ENCODE measurements around the gene MERTK.

MERTK gene

GRCh38 chr2:111972955-111973565, 74.7 kb downstream of the MERTK start:
- Histone ChIP-seq H3K4me3 (ENCODE audit: low read depth in 1 of 5, low read length in 5 of 5) (no peak overlapping the region), H3K9me3 (ENCODE audit: control insufficient read depth in 5 of 5, low read length in 5 of 5) (peaks cover 2 to 10% (median 6%) of the 10 kb centered on the region in 5 donors), H3K27me3 (ENCODE audit: control insufficient read depth in 5 of 5, insufficient read depth in 4 of 5, low read length in 5 of 5) (no peaks in the 10 kb centered on the region), H3K27ac (ENCODE audit: low read depth, low read length) (no peak overlapping the region), H3K36me3 (ENCODE audit: control insufficient read depth in 5 of 5, insufficient read depth in 5 of 5, low read length in 5 of 5) (peaks cover 0 to 12% (median 0%) of the 10 kb centered on the region in 5 donors), H3K9ac (ENCODE audit: low read length in 5 of 5) (no peak overlapping the region), H3K4me1 (ENCODE audit: control insufficient read depth in 5 of 5, insufficient read depth in 5 of 5, low read length in 5 of 5) (peaks cover 0 to 12% (median 5%) of the 10 kb centered on the region in 5 donors)

GRCh38 chr2:111973701-111974100, 75.3 kb downstream of the MERTK start:
- Histone ChIP-seq H3K4me3 (ENCODE audit: low read depth in 1 of 5, low read length in 5 of 5) (no peak overlapping the region), H3K9me3 (ENCODE audit: control insufficient read depth in 5 of 5, low read length in 5 of 5) (peaks cover 2 to 10% (median 6%) of the 10 kb centered on the region in 5 donors), H3K27ac (ENCODE audit: low read depth, low read length) (no peak overlapping the region), H3K27me3 (ENCODE audit: control insufficient read depth in 5 of 5, insufficient read depth in 4 of 5, low read length in 5 of 5) (no peaks in the 10 kb centered on the region), H3K4me1 (ENCODE audit: control insufficient read depth in 5 of 5, insufficient read depth in 5 of 5, low read length in 5 of 5) (peaks cover 0 to 12% (median 5%) of the 10 kb centered on the region in 5 donors), H3K36me3 (ENCODE audit: control insufficient read depth in 5 of 5, insufficient read depth in 5 of 5, low read length in 5 of 5) (peaks cover 0 to 12% (median 0%) of the 10 kb centered on the region in 5 donors), H3K9ac (ENCODE audit: low read length in 5 of 5) (no peak overlapping the region)

DNA sequence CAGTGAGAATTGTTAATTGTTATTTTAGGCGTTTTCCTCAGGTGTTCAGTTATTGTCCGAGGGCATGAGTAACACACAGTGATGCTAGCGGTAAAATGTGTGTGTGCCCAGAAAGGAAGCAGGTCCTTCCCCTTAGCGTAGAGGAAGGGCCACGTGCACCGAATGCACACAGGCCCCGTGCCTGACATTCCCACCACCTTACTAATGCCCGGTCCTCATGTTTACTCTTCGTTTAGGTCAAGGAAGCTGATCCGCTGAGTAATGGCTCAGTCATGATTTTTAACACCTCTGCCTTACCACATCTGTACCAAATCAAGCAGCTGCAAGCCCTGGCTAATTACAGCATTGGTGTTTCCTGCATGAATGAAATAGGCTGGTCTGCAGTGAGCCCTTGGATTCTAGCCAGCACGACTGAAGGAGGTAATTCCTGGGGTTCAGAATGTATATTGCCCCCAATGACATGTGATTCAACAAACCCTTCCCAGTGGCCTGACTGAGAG, 76.7 kb downstream of the MERTK start:
- H3K36me3 ChIP-seq (ENCODE audit: control insufficient read depth in 5 of 5, insufficient read depth in 5 of 5, low read length in 5 of 5), result peaks cover 0 to 6% (median 0%) of the 10 kb centered on the region in 5 donors
- H3K9ac ChIP-seq (ENCODE audit: low read length in 5 of 5), result no peak overlapping the region
- H3K4me3 ChIP-seq (ENCODE audit: low read depth in 1 of 5, low read length in 5 of 5), result no peak overlapping the region
- no peak overlapping the region for H3K27ac ChIP-seq (ENCODE audit: low read depth, low read length)
- H3K4me1 ChIP-seq (ENCODE audit: control insufficient read depth in 5 of 5, insufficient read depth in 5 of 5, low read length in 5 of 5), result peaks cover 0 to 12% (median 5%) of the 10 kb centered on the region in 5 donors
- H3K27me3 ChIP-seq (ENCODE audit: control insufficient read depth in 5 of 5, insufficient read depth in 4 of 5, low read length in 5 of 5), result no peaks in the 10 kb centered on the region
- peaks cover 2 to 10% (median 6%) of the 10 kb centered on the region in 5 donors for H3K9me3 ChIP-seq (ENCODE audit: control insufficient read depth in 5 of 5, low read length in 5 of 5)

GRCh38 chr2:111975819-111976218, 77.4 kb downstream of the MERTK start:
- peaks cover 0 to 12% (median 5%) of the 10 kb centered on the region in 5 donors for H3K4me1 ChIP-seq (ENCODE audit: control insufficient read depth in 5 of 5, insufficient read depth in 5 of 5, low read length in 5 of 5)
- no peak overlapping the region for H3K4me3 ChIP-seq (ENCODE audit: low read depth in 1 of 5, low read length in 5 of 5)
- peaks cover 0 to 6% (median 0%) of the 10 kb centered on the region in 5 donors for H3K36me3 ChIP-seq (ENCODE audit: control insufficient read depth in 5 of 5, insufficient read depth in 5 of 5, low read length in 5 of 5)
- no peaks in the 10 kb centered on the region for H3K27me3 ChIP-seq (ENCODE audit: control insufficient read depth in 5 of 5, insufficient read depth in 4 of 5, low read length in 5 of 5)
- peaks cover 2 to 10% (median 6%) of the 10 kb centered on the region in 5 donors for H3K9me3 ChIP-seq (ENCODE audit: control insufficient read depth in 5 of 5, low read length in 5 of 5)
- no peak overlapping the region for H3K27ac ChIP-seq (ENCODE audit: low read depth, low read length)
- H3K9ac ChIP-seq (ENCODE audit: low read length in 5 of 5), result no peak overlapping the region

DNA sequence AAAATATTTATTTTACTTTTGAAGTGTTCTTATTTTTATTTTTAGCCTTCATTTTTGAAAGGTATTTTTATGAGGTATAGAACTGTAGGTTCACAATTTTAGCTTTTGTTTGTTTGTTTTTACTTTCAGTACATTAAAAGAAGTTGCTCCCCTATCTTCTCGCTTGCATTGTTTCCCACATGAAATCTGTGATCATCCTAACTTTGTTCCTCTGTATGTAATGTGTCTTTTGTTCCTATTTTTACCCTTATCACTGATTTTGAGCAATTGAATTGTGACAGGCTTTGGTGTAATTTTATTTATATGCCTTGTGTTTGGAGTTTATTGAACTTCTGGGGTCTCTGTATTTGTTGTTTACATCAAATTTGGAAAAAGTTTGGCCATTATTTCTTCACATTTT, 78.8 kb downstream of the MERTK start:
- Histone ChIP-seq H3K4me3 (ENCODE audit: low read depth in 1 of 5, low read length in 5 of 5) (no peak overlapping the region), H3K36me3 (ENCODE audit: control insufficient read depth in 5 of 5, insufficient read depth in 5 of 5, low read length in 5 of 5) (peaks cover 0 to 6% (median 0%) of the 10 kb centered on the region in 5 donors), H3K9ac (ENCODE audit: low read length in 5 of 5) (no peak overlapping the region), H3K27ac (ENCODE audit: low read depth, low read length) (no peak overlapping the region), H3K27me3 (ENCODE audit: control insufficient read depth in 5 of 5, insufficient read depth in 4 of 5, low read length in 5 of 5) (no peaks in the 10 kb centered on the region), H3K4me1 (ENCODE audit: control insufficient read depth in 5 of 5, insufficient read depth in 5 of 5, low read length in 5 of 5) (peaks cover 0 to 12% (median 5%) of the 10 kb centered on the region in 5 donors), H3K9me3 (ENCODE audit: control insufficient read depth in 5 of 5, low read length in 5 of 5) (peaks cover 2 to 10% (median 6%) of the 10 kb centered on the region in 5 donors)

- Histone ChIP-seq H3K27me3 (ENCODE audit: control insufficient read depth in 5 of 5, insufficient read depth in 4 of 5, low read length in 5 of 5) (no peaks in the 10 kb centered on the region), H3K4me1 (ENCODE audit: control insufficient read depth in 5 of 5, insufficient read depth in 5 of 5, low read length in 5 of 5) (peaks cover 0 to 4% (median 0%) of the 10 kb centered on the region in 5 donors), H3K9me3 (ENCODE audit: control insufficient read depth in 5 of 5, low read length in 5 of 5) (peaks cover 2 to 10% (median 6%) of the 10 kb centered on the region in 5 donors), H3K27ac (ENCODE audit: low read depth, low read length) (no peak overlapping the region), H3K4me3 (ENCODE audit: low read depth in 1 of 5, low read length in 5 of 5) (no peak overlapping the region), H3K36me3 (ENCODE audit: control insufficient read depth in 5 of 5, insufficient read depth in 5 of 5, low read length in 5 of 5) (peaks cover 0 to 16% (median 6%) of the 10 kb centered on the region in 5 donors), H3K9ac (ENCODE audit: low read length in 5 of 5) (no peak overlapping the region)
Observed at GRCh38 chr2:111978452-111979170, 80.2 kb downstream of the MERTK start.

- H3K4me1 ChIP-seq (ENCODE audit: control insufficient read depth in 5 of 5, insufficient read depth in 5 of 5, low read length in 5 of 5), result no peaks in the 10 kb centered on the region
- H3K9ac ChIP-seq (ENCODE audit: low read length in 5 of 5), result no peak overlapping the region
- H3K27me3 ChIP-seq (ENCODE audit: control insufficient read depth in 5 of 5, insufficient read depth in 4 of 5, low read length in 5 of 5), result no peaks in the 10 kb centered on the region
- no peak overlapping the region for H3K4me3 ChIP-seq (ENCODE audit: low read depth in 1 of 5, low read length in 5 of 5)
- peaks cover 2 to 9% (median 6%) of the 10 kb centered on the region in 5 donors for H3K9me3 ChIP-seq (ENCODE audit: control insufficient read depth in 5 of 5, low read length in 5 of 5)
- peaks cover 0 to 23% (median 11%) of the 10 kb centered on the region in 5 donors for H3K36me3 ChIP-seq (ENCODE audit: control insufficient read depth in 5 of 5, insufficient read depth in 5 of 5, low read length in 5 of 5)
- H3K27ac ChIP-seq (ENCODE audit: low read depth, low read length), result no peak overlapping the region
Observed at GRCh38 chr2:111981666-111982065, 83.3 kb downstream of the MERTK start.

GRCh38 chr2:111982822-111983221, 84.4 kb downstream of the MERTK start:
- Histone ChIP-seq H3K4me3 (ENCODE audit: low read depth in 1 of 5, low read length in 5 of 5) (no peak overlapping the region), H3K9me3 (ENCODE audit: control insufficient read depth in 5 of 5, low read length in 5 of 5) (peaks cover 0 to under 1% (median 0%) of the 10 kb centered on the region in 5 donors), H3K9ac (ENCODE audit: low read length in 5 of 5) (no peak overlapping the region), H3K4me1 (ENCODE audit: control insufficient read depth in 5 of 5, insufficient read depth in 5 of 5, low read length in 5 of 5) (no peaks in the 10 kb centered on the region), H3K27me3 (ENCODE audit: control insufficient read depth in 5 of 5, insufficient read depth in 4 of 5, low read length in 5 of 5) (no peaks in the 10 kb centered on the region), H3K27ac (ENCODE audit: low read depth, low read length) (no peak overlapping the region), H3K36me3 (ENCODE audit: control insufficient read depth in 5 of 5, insufficient read depth in 5 of 5, low read length in 5 of 5) (peaks cover 0 to 23% (median 11%) of the 10 kb centered on the region in 5 donors)

DNA sequence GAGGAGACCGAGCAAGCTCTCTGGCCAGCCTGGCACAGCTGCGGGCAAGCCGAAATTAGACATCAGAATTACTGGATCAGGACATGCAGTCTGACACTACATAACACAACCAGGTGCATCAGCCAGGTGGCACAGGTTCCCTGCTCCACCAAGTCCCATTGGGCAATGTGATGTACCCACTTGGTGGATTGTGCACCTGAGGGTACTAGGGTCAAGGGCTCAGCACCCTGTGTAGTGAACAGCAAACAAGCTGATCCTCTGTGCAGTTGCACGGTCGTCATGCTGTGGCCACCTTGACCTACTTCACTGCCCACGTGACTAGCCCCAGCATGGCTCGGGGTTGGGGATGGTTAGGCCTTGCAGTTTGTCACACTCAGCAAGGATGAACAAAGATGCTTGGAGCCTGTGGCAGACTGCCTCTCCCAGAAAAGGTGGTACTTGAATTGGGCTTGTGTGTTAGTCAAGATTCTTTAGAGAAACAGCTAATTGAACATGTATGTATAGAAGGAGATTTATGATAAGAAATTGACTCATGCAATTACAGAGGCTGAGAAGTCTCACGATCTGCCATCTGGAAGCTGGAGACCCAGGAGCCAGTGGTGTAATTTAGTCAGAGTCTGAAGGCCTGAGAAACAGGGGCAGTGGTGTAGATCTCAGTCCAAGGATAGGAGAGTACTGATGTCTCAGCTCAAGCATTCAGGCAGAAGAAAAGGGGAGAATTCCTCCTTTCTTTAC, 85.2 kb downstream of the MERTK start:
- Histone ChIP-seq H3K36me3 (ENCODE audit: control insufficient read depth in 5 of 5, insufficient read depth in 5 of 5, low read length in 5 of 5) (peaks cover 0 to 23% (median 14%) of the 10 kb centered on the region in 5 donors), H3K4me3 (ENCODE audit: low read depth in 1 of 5, low read length in 5 of 5) (no peak overlapping the region), H3K27ac (ENCODE audit: low read depth, low read length) (no peak overlapping the region), H3K4me1 (ENCODE audit: control insufficient read depth in 5 of 5, insufficient read depth in 5 of 5, low read length in 5 of 5) (no peaks in the 10 kb centered on the region), H3K9ac (ENCODE audit: low read length in 5 of 5) (no peak overlapping the region), H3K27me3 (ENCODE audit: control insufficient read depth in 5 of 5, insufficient read depth in 4 of 5, low read length in 5 of 5) (no peaks in the 10 kb centered on the region), H3K9me3 (ENCODE audit: control insufficient read depth in 5 of 5, low read length in 5 of 5) (no peaks in the 10 kb centered on the region)
